22Rv1 (cell line): ENCODE measurements around the gene CLEC3B.

Experiments
- CTCF ChIP-seq: fragments of 450-650 bp; IDR thresholded peaks from 2 replicates; pipeline ENCODE4 v1.5.1; 2017; ENCODE audit warnings: mild to moderate bottlenecking
- ZFX ChIP-seq: fragments of 450-650 bp; IDR thresholded peaks from 2 replicates; pipeline ENCODE4 v1.6.1; 2017; ENCODE audit warnings: antibody characterized with exemption, borderline replicate concordance

- no peak for TF ChIP-seq CTCF
- no peak for TF ChIP-seq ZFX
Observed at GRCh38 chr3:44987332-44987731, 38.8 kb upstream of the CLEC3B start.
